GM12878 (cell line): ENCODE data around the gene CCSER1.

Source experiments
- RFX5 ChIP-seq: IDR thresholded peaks from 2 replicates; pipeline ENCODE4 v1.6.1; 2011; ENCODE audit warnings: low read depth, low read length, improper control_type of control experiment
- SMARCA5 ChIP-seq: fragments of 450-650 bp; IDR thresholded peaks from 2 replicates; pipeline ENCODE4 v1.6.1; 2017; ENCODE audit warnings: mild to moderate bottlenecking

DNA sequence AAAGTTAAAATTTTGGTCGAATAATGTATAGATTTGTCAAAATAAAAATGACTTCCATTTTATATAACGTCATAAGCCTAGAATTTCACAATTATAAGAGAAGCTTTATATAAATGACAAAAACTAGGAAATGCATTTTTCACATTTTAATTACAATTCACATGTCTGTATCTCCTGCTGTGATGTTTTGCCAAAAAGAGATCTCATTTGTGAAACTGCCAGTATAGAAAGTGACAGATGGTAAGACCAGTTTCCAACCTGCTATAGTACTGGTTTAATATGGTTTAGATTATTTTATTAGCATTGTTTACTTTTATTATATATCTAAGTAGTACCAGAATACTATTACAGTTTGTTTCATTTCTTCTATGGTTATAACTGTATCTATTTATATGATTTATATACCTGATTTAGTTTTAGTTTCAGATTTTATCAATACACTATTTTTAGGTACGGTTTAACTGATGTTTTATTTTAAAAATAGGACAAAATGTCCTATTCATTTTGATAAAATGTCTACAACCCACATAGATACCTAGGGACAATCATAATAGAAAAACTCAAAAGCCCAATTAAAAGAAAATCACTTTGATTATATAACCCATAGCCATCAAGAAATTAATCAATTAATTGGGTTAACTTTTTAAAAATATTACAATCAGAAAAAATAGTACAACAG lies 5.4 kb upstream of the CCSER1 start:
- TF ChIP-seq RFX5 (no peak), SMARCA5 (no peak)
